HuH-7.5 (cell line): Measurements from ENCODE around the gene FAM107B.
"Not testable (repeated sequence)": the region's sequence is repeated elsewhere in the genome, so short reads cannot be mapped to it uniquely, and the experiment has no call there.

Experiments
- DNase-seq: peaks from one replicate; pipeline ENCODE4 v3.0.0; 2011; ENCODE audit warnings: low spot score

Gene FAM107B

GRCh38 chr10:14664345-14664744 lies 110.4 kb downstream of the FAM107B start:
- DNase-seq: no peak

DNA sequence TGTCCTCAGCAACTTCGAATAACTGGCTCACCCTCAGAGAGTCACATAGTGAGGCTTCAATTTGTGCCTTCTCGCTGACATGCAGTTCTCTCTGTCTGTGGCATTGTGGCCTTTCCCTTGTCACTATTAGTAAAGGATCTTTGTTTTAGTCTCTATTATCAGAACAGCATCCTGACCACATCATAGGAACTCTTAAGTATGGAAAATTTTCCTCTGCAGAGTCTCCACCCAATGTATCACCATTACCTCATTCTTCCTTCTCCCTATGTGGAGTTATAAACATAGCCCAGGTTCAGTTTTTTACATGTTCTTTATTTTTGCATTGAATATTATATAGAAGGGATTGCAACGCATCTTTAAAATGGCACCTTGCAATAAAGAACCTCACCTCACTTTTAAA lies 112.9 kb downstream of the FAM107B start:
- no peak for DNase-seq

- DNase-seq: no peak
These were observed 113.9 kb downstream of the FAM107B start for GRCh38 chr10:14660831-14661230.

- no peak for DNase-seq
These were observed 115.0 kb downstream of the FAM107B start for GRCh38 chr10:14659626-14660196.

DNA sequence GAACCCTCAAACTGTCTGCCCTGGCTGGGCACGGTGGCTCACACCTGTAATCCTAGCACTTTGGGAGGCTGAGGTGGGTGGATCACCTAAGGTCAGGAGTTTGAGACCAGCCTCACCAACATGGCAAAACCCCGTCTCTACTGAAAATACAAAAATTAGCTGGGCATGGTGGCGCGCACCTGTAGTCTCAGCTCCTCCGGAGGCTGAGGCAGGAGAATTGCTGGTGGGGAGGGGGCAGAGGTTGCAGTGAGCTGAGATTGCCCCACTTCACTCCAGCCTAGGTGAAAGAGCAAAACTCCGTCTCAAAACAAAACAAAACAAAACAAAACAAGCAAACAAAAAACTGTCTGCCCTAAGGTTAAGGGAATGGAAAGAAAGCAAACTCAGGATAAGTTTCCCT lies 115.6 kb downstream of the FAM107B start:
- DNase-seq: not testable (repeated sequence)

DNA sequence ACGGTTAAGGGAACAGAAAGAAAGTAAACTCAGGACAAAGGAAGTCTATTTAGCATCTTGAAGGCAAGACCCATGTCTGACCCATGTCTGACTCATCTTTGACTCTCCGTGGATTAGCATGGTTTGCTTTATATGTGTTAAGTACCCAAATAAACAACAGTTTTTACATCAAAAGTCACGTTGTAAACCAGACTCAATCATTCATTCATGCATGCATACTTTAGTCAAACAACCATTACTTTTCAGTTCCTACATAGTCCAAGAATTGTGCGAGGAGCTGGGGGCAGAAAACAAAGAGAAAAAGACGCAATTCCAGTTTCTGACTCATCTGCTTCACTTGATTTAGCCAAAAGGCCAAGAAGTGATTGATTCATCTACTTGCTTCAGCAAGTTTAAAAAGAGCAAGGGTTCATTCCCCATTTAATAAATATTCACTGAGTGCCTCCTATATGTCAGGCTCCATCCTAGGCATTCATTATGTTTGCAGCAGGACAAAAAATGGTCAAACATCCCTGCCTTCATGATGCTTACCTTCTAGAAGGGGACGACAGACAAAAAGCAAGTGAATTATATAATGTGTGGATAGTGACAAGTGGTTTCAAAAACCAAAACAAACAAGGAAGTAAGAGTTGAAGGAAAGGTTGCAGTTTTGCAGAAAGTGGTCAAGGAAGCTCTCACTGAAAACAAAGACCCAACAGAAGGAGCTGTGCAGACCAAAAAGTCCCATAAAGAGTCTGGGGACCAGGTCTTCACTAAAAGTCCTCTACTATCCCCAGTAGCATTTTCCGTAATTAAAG lies 116.2 kb downstream of the FAM107B start:
- DNase-seq: no peak

DNA sequence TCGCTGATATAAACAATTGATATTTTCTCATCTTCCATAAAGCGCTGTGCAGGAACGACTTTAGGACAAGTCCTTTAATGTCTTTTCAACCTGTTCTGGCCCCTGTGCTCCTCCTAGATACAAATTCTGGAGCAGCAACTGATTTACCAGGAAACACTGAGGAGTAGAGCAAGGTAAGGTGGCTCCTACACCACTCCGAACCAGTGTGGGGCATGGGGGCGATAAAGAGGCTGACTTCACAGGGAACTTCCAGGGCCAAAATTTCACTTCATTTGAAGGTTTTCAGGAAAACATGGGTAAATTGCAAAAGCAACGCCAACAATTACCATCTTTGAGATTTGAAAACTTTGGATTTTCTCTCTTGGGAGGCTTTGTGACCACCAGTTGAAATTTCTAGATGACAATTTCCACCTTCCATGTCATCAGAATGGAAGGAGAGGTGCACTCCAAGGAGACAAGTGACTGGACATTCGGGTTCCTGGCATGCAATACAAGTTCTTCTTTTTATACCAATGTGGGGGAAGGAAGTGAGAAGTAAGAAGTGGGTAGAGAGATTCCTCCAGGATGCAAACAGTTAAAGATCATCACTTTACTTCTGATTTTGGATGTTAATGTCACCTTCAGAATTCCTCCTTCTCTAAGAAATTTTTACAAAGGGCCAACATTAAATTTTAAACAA lies 118.5 kb downstream of the FAM107B start:
- no peak for DNase-seq

DNA sequence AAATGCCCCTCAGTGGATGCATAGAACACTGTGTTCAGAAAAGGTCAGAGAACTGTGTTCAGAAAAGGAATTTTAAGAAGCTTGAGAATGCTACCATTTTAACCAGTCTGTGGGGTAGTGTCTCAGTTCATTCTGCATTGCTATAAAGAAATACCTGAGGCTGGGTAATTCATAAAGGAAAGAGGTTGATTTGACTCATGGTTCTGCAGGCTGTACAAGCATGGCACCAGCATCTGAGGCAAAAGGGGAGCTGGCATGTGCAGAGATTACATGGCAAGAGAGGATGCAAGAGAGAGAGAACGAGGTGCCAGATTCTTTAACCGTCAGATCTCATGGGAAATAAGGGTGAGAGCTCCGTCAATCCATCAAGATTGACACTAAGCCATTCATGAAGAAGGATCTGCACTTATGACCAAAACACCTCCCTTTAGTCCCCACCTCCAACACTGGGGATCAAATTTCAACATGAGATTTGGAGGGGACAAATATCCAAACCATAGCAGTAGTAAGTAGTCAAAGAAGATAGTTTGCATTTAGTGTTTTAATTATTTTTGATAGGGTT lies 119.8 kb downstream of the FAM107B start:
- DNase-seq: no peak

- DNase-seq: peak; percentile 27
These were observed 121.2 kb downstream of the FAM107B start for GRCh38 chr10:14653271-14654161.

DNA sequence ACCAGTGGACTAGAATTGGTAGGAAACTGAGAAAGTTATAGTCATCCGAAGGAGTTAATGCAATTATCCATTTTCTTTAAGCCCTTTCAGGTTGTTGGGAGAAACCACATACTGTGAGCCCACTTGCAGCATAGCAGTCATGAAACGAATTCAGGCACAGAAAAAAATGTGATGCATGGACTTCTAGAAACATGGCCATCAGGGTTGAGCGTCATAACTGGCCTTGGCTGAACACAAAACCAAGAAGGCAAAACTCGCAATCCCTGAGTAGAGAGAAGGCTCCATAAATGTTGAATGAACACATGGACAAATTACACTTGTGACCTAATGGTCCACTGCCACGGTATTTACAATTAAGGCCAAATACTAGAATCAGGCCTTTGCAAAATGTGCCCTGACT lies 121.9 kb downstream of the FAM107B start:
- no peak for DNase-seq

DNA sequence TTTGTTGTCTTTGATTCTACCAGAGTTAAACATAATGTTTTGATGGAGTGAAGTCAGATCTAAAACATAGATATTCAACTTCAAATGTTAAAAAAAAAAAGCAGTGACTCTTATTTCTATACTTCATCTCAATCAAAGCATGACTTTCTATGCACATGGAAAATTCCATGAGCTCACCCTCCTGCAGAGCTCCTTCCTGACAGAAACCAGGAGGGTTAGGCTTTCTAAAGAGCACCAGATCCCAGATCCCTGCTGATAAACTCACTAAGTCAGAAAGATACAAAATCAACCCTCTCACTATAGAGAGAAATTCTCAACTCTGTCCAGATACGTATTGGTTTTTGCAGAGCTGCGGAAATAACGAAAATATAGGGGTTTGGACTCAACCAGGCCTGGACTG lies 122.6 kb downstream of the FAM107B start:
- DNase-seq: no peak

- no peak for DNase-seq
These were observed 125.0 kb downstream of the FAM107B start for GRCh38 chr10:14649739-14650138.

DNA sequence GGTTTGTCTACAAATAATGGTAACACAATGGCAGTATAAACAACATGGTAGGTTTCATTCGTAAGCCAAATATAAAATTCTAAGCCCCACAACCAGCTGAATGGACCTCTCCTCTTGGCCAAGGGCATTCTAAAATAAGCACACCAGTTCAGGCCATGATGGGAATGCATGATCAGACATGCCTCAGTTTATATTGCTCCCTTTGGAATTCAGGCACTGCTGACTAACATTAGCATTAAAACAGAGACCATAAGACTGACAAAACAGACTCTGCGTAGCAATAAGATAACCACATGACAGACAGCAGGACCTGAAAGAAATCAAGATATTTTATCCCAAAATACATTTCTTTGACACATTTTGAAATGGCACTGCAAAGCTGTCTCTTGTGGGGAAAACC lies 125.8 kb downstream of the FAM107B start:
- DNase-seq: no peak

DNA sequence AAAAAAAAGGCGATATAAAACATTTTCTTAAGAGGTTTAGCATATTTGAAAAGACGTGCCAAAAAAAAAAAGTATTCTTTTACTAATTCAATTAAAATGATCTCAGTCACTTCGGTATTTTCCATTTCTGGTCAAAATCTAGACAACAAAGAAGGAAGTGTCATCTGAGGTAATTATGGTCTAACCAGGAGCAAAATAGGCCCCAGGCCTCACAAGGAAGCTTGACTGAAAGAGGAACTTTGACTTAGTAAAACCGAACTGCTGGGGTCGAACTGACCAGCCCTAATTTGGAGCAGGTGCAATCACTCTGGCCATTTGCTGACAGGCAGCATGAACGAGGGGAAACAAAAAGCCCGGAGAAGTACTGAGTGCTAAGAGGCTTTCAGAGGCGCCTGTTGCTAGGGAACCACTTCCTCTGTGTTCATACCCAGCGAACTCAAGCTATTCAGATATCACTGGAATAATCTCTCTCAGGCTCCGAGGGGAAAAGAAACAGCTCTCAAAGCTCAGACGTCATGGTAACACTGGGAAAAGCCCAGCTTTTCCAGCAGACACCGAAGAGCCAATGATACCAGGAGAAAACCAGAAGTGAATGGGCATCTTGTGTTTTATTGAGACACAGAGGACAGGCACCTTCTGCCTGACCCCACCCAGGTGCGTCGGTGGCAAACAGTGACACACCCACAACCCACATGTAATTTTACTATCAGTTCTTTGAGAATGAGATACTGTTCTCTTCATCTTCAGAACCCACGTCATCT lies 126.5 kb downstream of the FAM107B start:
- no peak for DNase-seq

GRCh38 chr10:14645239-14645960 lies 129.3 kb downstream of the FAM107B start:
- DNase-seq: no peak

DNA sequence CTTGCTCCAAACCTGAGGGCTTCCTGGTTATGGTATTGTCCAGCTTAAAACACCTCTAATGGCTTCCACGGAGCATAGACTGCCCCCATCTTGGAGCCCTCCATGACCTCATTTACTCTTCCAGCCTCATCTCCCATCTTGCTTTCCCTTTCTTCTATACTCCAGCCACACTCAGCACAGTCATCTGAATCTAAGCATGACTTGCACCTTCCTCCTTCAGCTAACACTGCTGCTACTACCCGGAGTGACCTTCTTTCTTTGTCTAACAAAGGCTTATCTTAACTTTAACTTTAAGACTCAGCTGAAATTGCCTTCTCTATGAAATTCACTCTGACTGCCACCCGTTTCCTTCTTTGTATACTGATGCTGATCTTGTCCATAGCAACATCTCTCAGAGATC lies 135.1 kb downstream of the FAM107B start:
- DNase-seq: no peak

DNA sequence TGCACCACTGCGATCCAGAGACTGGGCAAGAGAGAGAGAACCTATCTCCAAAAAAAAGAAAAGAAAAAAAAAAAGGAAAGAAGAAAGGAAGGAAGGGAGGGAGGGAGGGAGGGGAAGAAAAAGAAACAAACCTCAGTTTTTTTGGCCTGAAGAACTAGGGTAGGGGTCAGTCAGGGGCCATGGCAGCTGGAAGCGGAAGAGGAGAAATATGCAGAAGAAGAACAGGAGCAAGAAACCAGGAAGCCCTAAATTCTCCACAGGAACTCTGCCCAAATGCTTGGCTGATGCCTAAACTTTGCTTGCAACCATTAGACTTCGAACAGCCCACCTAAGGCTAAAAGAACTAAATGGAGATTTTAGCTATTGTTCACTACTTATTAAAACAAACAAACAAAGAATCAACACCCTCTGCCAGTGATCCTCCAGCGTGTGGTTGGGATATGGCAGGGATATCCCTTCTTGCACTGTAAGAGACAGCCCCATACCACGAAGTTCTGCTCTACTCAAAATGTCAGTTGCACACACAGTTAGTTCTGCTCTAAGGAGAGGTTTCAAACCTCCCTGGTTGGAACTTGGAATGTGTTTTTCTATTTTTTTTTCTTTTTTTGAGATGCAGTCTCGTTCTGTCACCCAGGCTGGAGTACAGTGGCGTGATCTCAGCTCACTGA lies 139.5 kb downstream of the FAM107B start:
- no peak for DNase-seq

DNA sequence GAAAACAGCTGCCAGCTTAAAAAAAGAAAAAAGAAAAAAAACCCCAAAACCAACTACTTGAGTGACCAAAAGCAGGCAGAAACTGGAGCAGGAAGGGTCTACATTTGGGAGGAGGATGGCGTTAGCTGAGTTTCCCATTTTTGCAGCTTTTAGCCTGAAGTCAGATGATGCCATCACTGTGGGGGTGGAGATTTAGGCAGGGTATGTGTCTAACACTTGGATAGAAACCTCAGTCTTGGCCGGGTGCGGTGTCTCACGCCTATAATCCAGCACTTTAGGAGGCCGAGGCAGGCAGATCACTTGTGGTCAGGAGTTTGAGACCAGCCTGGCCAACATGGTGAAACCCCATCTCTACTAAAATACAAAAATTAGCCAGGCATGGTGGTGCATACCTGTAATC lies 140.1 kb downstream of the FAM107B start:
- not testable (repeated sequence) for DNase-seq

- DNase-seq: no peak
These were observed 148.8 kb downstream of the FAM107B start for GRCh38 chr10:14625765-14626525.
